Vagina (tissue), 2 donors: ENCODE results near the gene BEAN1. TPM values are rescaled to one million over a fixed set of nuclear protein-coding genes. Genes with fewer than 3 reads are reported as not detected.

ENCODE experiments used
- DNase-seq, 2 donors: peaks; one replicate each; pipeline ENCODE4 v3.0.0-alpha.2; 2017; ENCODE audit errors: extremely low spot score in 2 of 2
- H3K27ac ChIP-seq: fragments of 200-600 bp; sonication (generic); one replicate; pipeline ENCODE4 v1.5.1; 2019
- H3K27me3 ChIP-seq: fragments of 200-600 bp; sonication (generic); one replicate; pipeline ENCODE4 v1.5.1; 2019
- H3K36me3 ChIP-seq, 2 donors: fragments of 200-600 bp; sonication (generic); one replicate each; pipeline ENCODE4 v1.5.1; 2017 to 2019
- H3K4me1 ChIP-seq: fragments of 200-600 bp; sonication (generic); one replicate; pipeline ENCODE4 v1.5.1; 2019
- H3K4me3 ChIP-seq, 2 donors: fragments of 200-600 bp; sonication (generic); 1 replicate in 1 of 2; 2 replicates in 1 of 2; pipeline ENCODE4 v1.5.1; 2016 to 2019
- H3K9me3 ChIP-seq: fragments of 200-600 bp; sonication (generic); one replicate; pipeline ENCODE4 v1.5.1; 2019
- POLR2A ChIP-seq, 2 donors: fragments of 450-650 bp; IDR thresholded peaks; one replicate each; pipeline ENCODE4 v1.6.1; 2017; ENCODE audit warnings: antibody characterized with exemption in 2 of 2, mild to moderate bottlenecking in 2 of 2, moderate library complexity in 2 of 2
- POLR2AphosphoS5 ChIP-seq, 2 donors: sonication (generic); formaldehyde crosslinking; IDR thresholded peaks; one replicate each; pipeline ENCODE4 v1.9.0; 2017; ENCODE audit warnings: antibody characterized with exemption in 2 of 2, mild to moderate bottlenecking in 2 of 2, low read depth in 1 of 2; ENCODE audit not compliant: insufficient read depth in 1 of 2
- intact Hi-C: fragments of 100-400 bp; cut with DNase I; formaldehyde crosslinking; loops from one replicate; pipeline ENCODE4 v1.15.1; 2023
- total RNA-seq: library from RNA; depleted of rRNA; stranded (reverse); fragments of >200 nt; gene quantifications from one replicate; pipeline ENCODE4 v1.2.3, GENCODE V29; 2016
- TF ChIP-seq, protein P1 (sequence below), 3 experiments: fragments of 450-650 bp in 2 of 3; fragments of 200-600 bp in 1 of 3; sonication (generic) in 1 of 3; IDR thresholded peaks; one replicate each; pipeline ENCODE4 v1.5.1; 2017 to 2019; ENCODE audit warnings: antibody characterized with exemption in 3 of 3, mild to moderate bottlenecking in 2 of 3, moderate library complexity in 2 of 3

BEAN1 gene
- total RNA-seq, 1 donor from 2014 or later, result not detected

DNA sequence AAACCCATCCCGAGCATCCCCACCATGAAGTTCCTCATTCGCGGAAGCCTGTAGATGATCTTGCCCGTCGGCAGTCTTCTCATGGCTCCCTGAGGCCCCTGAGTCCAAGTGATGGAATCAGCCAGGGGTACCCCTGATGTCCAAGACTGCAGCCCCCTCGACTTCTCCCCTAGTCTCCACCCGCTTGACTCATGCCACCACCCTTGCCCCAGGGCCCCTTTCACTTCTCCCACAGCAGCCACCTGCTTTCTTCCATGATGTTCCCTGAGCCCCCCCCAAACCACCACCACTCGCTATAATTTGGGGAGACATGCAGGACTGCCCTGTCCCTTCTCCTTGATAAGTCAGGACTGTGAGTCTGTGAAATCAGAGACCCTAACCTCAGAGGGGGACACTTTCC lies 11.4 kb downstream of the BEAN1 start:
- no peak overlapping the region for H3K4me3 ChIP-seq
- DNase-seq, result no peak
- H3K9me3 ChIP-seq, result no peaks in the 10 kb centered on the region
- no peaks in the 10 kb centered on the region for H3K27me3 ChIP-seq
- no peak overlapping the region for H3K27ac ChIP-seq
- intact Hi-C loops, result no loop called here
- no peaks in the 10 kb centered on the region for H3K4me1 ChIP-seq
- no peaks in the 10 kb centered on the region for H3K36me3 ChIP-seq
- TF ChIP-seq, protein P1, sequence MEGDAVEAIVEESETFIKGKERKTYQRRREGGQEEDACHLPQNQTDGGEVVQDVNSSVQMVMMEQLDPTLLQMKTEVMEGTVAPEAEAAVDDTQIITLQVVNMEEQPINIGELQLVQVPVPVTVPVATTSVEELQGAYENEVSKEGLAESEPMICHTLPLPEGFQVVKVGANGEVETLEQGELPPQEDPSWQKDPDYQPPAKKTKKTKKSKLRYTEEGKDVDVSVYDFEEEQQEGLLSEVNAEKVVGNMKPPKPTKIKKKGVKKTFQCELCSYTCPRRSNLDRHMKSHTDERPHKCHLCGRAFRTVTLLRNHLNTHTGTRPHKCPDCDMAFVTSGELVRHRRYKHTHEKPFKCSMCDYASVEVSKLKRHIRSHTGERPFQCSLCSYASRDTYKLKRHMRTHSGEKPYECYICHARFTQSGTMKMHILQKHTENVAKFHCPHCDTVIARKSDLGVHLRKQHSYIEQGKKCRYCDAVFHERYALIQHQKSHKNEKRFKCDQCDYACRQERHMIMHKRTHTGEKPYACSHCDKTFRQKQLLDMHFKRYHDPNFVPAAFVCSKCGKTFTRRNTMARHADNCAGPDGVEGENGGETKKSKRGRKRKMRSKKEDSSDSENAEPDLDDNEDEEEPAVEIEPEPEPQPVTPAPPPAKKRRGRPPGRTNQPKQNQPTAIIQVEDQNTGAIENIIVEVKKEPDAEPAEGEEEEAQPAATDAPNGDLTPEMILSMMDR (IDR thresholded peaks at IDR 0.05), result no peak
- TF ChIP-seq POLR2A (IDR thresholded peaks at IDR 0.05), result no peak
- no peak for TF ChIP-seq POLR2AphosphoS5 (IDR thresholded peaks at IDR 0.05; ENCODE audit: insufficient read depth in 1 of 2, low read depth in 1 of 2)

DNA sequence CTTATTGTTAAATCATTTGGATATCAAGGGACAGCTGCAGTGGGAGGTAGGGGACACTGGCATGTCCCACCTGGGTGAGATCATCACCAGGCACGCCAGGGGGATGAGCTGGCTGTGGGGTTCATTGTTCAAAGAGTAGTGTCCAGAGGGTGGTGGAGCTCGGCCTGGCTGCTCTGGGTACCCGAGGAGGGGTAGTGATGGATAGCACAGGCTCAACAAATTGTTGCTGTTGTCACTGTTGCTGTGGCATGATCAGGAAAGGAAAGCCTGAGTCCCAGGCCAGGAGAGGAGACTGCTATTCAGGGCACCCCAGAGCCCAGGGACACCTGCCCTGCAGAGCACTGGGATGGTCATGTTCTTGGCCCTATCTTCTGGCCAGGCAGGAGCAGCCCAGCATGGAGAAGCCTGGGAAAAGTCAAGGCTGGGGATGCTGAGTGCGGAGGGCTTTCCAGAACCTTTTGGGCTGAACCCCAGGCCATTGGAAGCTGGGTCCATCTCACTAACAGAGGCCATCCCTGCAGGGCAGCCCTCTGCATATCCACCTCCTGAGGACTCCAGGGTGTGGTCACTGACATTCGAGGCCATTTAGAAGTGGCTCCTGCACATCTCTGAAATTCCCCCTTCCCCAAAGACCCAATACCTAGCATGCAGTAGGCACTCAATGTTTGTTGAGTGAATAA lies 12.1 kb downstream of the BEAN1 start:
- no peaks in the 10 kb centered on the region for H3K4me1 ChIP-seq
- TF ChIP-seq POLR2AphosphoS5 (IDR thresholded peaks at IDR 0.05; ENCODE audit: insufficient read depth in 1 of 2, low read depth in 1 of 2) (no peak), POLR2A (IDR thresholded peaks at IDR 0.05) (no peak)
- TF ChIP-seq, protein P1 (IDR thresholded peaks at IDR 0.05), result no peak
- H3K9me3 ChIP-seq, result no peaks in the 10 kb centered on the region
- no peaks in the 10 kb centered on the region for H3K36me3 ChIP-seq
- H3K4me3 ChIP-seq, result no peak overlapping the region
- no peak overlapping the region for H3K27ac ChIP-seq
- H3K27me3 ChIP-seq, result no peaks in the 10 kb centered on the region
- no peak for DNase-seq
- intact Hi-C loops, result no loop called here

DNA sequence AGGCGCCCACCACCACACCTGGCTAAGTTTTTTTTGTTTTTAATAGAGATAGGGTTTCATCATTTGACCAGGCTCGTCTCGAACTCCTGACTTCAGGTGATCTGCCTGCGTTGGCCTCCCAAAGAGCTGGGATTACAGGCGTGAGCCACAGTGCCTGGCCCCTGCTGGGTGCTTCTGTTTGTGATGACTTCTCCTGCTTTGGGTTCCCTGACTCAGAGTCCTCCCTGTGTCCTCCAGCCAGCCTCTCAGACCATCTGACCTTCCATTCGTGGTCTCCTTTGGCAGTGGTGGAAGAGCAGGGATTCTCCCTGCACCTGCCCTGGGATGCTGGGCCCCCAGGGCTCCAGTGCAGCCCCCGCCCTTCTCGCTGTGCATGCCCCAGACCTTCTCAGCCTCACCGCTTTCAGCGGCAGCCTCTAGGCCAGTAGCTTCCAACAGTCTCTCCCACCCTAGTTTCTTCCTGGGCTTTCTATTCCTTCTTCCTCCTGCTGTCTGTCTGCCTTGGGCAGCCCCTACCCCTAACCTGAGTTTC lies 13.2 kb downstream of the BEAN1 start:
- intact Hi-C loops, result no loop called here

DNA sequence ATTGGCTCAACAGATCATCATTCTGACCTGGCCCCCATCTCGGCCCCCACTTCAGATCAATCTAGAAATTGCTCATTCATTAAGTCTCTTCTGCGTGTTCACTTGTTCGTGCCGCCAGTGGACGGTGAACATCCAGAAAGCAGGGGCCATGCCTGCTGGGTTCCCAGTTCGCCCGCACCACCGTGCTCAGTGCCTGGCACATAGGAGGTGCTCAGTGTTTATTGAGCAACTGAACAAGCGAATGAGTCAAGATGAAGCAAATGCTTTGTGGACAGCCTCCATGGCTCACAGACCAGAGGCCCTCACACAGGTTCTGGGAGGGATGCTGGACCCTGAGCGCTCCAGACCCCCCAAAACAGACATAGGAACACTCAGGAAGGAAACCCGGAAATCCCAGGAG lies 13.9 kb downstream of the BEAN1 start:
- Histone ChIP-seq H3K27me3 (no peaks in the 10 kb centered on the region), H3K4me1 (no peaks in the 10 kb centered on the region), H3K27ac (no peak overlapping the region), H3K36me3 (no peaks in the 10 kb centered on the region), H3K4me3 (no peak overlapping the region), H3K9me3 (no peaks in the 10 kb centered on the region)
- intact Hi-C loops, result no loop called here
- DNase-seq, result no peak
- TF ChIP-seq POLR2A (IDR thresholded peaks at IDR 0.05), result no peak
- TF ChIP-seq POLR2AphosphoS5 (IDR thresholded peaks at IDR 0.05; ENCODE audit: insufficient read depth in 1 of 2, low read depth in 1 of 2), result no peak
- TF ChIP-seq, protein P1 (IDR thresholded peaks at IDR 0.05), result no peak

More for the DNA sequence above, 13.2 kb downstream of the BEAN1 start:
- H3K9me3 ChIP-seq, result no peaks in the 10 kb centered on the region
- DNase-seq, result no peak
- no peaks in the 10 kb centered on the region for H3K27me3 ChIP-seq
- TF ChIP-seq POLR2A (IDR thresholded peaks at IDR 0.05), result no peak
- no peak overlapping the region for H3K4me3 ChIP-seq
- H3K4me1 ChIP-seq, result no peaks in the 10 kb centered on the region
- no peaks in the 10 kb centered on the region for H3K36me3 ChIP-seq
- no peak overlapping the region for H3K27ac ChIP-seq

DNA sequence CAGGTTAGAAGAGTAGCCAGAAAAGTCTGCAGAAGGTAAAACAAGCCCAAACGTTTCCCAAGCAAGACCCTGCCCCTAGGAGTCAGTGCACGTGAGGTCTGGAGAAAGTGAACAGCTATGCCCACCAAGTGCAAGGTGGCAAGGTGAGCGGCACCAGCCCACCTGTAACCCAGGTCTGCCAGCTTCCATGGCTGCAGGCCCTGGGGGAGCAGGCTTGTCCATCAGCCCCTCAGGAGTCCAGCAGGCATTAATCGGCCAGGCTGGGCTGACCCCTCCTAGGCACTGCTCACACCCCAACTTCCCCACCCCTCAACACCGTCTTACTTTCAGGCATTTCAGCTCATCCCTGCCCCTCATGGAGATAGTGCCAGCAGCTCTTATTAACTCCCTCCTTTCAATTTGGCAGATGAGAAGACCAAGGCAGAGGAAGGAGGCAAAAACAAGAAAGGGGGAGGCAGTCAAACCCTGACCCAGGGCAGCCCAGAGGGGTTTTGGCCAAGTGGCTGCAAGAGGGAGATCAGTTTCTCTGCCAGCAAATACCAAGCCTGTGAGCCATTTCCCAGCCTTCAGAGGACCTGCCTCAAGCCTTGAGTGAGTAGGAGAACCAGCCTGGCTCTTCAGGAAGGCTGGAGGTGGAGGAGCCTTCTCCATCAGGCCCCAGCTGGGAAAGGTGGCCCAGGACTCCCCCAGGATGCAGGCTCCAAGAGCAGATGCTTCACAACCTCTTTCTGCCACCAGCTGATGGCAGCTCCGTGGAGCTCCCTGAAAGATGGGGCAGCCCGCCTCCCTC lies 14.7 kb downstream of the BEAN1 start:
- Histone ChIP-seq H3K4me3 (no peak overlapping the region), H3K4me1 (no peaks in the 10 kb centered on the region), H3K36me3 (no peaks in the 10 kb centered on the region), H3K27ac (no peak overlapping the region), H3K9me3 (no peaks in the 10 kb centered on the region), H3K27me3 (no peaks in the 10 kb centered on the region)
- DNase-seq, result no peak
- intact Hi-C loops, result no loop called here
- TF ChIP-seq POLR2AphosphoS5 (IDR thresholded peaks at IDR 0.05; ENCODE audit: insufficient read depth in 1 of 2, low read depth in 1 of 2) (no peak), POLR2A (IDR thresholded peaks at IDR 0.05) (no peak)
- TF ChIP-seq, protein P1 (IDR thresholded peaks at IDR 0.05), result no peak
